Measurements from ENCODE around the gene CBLN1.
A peak's percentile ranks its signal among the peaks of the same experiment; 100 is the strongest.

CBLN1 gene
- 0 reads per million in 2 donors for total RNA-seq

DNA sequence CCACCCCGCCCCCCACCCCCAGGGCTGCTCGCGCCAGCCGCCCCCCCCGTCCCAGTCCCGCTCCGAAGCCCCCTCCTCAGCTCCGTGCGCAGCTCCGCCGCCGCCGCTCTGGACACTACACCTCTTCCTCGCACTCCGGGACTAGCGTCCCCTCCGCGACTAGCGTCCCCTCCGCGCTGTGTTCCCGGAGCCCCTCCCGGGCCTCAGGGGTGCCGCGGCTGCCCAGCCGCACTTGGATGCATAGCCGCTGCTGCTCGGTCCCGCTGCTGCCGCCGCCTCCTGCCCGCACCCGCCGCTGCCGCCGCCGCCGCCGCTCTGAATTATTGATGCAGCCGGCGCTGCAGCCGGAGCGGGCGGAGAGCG is at the start of gene CBLN1:
Gene CBLN1, minus strand, starts transcription at position 359 of the 363 bp plus-strand sequence. CDS start 373 bp downstream, outside the sequence.
- no peak for DNase-seq

DNA sequence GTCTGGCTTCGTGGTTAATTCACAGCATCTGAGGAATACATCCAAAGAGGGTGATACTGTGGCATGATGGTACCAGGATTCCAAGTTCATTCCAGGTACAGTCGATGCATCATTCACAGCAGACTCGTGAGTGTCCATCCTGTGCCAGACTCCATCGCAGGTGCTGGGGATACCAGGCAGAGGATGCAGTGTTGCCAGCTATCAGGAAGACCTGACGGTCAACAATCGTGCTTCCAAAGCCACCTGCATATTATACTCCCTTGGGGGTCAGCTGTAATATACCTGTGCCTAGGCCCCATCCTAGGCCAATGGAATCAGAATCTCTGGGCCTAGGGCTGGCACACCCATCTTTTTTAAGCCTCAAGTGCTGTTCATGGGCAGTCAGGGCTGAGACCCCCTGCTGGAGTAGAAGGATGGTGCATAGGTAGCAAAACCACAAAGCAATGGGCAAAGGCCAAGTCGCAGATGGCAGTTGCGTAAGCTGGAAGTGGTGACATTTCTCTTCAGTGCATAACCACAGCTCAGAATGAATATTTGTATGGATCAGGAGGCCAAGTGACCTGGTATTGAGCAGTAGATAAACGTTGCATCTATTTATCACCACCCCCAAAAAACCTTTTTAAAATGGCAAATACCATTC is 49.0 kb upstream of the CBLN1 start:
- DNase-seq, result no peak

DNA sequence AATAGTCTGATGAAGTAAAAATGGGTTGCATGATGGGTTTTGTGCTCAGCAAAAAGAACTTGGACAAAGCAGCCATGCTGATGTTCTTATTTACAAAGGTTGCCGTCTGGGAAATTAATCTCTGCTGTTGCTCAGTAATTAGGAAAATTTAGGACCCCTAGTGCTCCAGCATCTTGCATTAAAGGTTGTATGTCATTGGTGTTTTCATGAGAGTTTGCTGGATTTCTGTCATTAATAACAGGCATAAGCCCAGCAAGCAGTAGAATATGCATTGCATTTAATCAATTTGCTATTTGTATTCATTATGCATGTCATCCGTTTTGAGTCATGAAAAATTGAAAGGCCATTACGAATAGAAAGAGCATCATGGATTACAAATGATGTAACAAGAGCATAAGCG is 46.7 kb upstream of the CBLN1 start:
- no peak for DNase-seq

DNA sequence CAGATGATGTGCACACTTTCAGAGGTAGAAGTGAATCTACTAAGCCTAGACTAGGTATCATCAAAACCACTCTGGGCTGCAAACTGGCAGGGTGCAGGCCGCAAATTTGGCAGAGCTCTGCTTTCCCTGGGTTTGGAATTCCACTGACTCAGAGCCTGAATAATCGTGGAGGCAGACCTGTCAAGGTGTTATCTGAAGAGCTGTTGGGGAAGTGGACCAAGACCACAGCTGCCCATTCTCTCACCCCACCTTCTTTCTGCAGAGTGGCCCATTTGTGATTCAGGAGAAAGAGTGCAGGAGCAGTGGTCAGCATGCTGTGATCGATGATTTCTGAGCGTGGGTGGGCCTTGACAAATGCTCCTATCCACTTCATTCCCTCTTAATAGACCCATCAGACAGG is 45.8 kb upstream of the CBLN1 start:
- no peak for DNase-seq

DNA sequence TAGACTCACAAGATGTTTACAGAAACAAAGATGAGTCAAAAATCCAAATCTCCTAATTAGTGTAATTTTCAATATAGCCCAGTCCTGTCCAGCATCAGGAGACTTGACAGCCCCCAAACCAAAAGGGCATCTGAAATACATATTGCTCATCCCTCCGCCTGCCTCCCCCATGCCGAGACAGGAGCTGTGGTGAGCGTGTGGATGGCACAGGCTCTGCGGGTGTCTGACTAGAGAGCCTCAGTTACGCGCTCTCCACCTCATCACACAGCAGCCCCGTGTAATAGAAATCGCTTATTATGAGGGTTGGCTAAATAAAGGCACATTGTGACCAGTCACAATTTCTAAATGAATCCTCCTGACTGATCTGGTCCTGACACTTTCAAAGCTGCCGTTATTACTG is 43.1 kb upstream of the CBLN1 start:
- DNase-seq, result no peak

DNA sequence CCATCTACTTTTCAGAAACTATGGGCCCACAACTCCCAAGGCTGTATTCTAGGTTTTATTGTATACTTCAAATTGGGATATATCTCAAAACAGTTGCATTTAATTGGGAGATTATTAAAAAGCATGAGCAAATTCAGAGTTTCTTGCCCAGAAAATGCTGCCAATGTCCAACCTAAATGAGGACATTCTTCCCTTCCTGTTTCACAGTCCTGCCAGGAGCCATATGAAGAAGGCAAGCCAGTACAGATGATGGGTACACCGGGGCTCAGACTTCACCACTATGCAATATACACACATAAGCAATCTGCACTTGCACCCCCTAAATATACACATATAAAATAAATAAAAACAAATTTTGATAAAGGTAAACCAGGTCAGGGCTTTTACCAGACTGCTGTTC is 34.0 kb upstream of the CBLN1 start:
- no peak for DNase-seq

DNA sequence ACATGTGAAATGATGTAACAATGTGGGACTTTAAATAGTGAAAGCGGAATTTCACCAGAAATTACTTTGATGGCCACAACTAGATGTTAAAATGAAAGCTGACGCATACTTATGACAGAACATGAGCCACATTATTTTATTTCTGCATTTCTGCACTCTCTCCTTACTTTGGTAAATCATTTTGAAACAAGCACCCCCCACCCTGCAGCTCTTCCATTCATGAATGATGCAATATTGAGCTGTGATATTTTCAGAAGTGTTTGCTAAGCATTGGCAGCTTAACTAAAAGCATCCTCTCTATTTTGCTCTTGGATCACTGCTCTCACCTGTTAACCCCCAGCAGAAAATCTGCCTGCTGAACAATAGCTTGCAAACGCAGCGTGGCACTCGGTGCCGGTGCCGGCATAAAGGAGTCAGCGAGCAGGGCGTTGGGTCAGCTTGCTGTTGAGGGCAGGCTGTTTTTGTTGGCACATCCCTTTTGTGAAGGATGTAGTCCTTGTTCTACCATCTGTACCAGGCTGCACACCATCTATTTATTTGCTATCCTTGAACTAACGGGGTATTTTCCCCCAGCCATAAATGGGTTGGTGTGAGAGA is 30.8 kb upstream of the CBLN1 start:
- no peak for DNase-seq

DNA sequence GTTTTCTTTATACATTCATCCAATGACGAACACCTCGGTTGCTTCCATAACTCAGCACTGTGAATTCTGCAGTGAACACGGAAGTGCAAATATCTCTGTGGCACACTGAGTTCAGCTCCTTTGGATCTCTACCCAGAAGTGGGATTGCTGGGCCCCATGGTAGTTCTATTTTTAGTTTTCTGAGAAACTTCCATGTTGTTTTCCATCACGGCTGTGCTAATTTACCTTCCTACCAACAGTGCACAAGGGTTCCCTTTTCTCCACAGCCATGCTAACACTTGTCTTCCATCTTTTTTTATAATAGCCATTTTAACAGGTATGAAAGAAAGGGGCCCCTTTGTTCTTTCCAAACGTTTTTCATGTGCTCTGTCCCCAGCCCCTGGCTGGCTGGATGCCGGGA is 30.2 kb upstream of the CBLN1 start:
- no peak for DNase-seq

DNA sequence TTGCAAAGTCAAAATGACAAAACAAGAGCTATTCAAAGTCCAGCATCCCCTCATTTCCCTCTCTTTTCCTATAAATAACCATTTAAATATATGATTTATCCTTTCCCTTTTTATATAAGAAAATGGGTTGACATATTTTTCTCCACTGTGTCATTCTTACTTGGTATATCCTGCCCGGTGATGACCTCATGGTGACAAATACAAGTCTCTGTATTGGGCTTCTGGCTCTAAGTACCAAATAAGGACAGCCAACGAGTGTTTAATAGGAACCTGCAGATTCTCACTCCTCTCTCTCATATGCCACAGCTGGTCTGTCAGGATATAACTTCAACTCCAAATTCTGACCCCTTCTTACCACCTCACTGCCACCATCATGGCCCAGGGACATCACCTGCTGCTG is 25.5 kb upstream of the CBLN1 start:
- no peak for DNase-seq

DNA sequence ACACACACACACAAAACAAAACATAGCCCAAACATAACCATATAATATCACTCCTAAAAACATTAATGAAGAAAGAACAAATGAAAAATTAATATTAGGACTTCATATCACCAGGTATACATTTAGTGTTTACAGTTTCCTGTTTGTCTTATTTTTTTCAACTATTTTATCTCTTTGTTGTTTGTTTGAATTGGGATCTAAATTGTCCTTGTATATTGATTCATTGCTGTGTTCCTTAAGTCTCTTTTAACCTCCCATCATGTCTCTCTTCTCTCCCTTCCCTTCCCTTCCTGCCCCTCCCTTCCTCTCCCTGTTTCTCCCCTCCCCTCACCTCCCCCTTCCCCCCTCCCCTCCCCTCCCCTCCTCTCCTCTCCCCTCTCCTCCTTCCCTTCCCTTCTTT is 23.8 kb upstream of the CBLN1 start:
- no peak for DNase-seq

DNA sequence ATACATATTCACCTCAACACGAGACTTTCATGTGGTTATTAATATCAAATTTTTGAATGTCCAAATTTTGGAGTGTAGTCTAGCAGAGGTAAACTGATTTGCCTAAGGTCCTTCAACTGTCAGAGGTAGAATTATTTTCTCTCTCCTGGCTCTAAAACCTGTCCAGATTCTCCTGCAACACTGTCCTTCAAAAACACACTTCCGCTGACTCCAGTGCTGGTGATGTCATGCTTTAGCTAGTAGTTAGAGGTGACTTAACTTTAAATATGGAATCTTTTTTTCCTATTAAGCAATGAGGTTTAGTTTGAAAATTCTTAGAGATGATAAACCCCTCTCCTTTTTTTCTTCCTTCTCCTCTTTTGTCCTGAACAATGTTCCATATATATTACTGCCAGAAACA is 10.8 kb upstream of the CBLN1 start:
- no peak for DNase-seq

DNA sequence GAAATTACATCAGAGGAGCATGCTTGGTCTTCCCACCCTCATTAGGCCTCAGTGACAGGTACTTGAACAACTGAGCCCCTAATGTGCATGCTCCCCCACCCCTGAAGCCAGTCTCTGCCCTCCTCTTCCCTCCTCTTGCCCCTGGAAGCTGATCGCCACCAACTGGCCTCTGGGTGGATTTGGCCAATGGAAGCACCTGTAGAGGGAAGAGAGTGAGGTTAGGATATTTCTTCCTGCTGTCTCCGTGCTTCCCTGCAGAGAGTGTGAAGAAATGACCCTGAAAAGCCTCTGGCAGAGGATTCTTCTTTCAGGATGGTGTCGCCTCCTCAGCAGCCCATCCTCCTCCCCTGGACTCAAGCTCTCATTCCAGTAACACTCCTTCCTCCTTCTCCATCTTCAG is 5.9 kb upstream of the CBLN1 start:
- no peak for DNase-seq

DNA sequence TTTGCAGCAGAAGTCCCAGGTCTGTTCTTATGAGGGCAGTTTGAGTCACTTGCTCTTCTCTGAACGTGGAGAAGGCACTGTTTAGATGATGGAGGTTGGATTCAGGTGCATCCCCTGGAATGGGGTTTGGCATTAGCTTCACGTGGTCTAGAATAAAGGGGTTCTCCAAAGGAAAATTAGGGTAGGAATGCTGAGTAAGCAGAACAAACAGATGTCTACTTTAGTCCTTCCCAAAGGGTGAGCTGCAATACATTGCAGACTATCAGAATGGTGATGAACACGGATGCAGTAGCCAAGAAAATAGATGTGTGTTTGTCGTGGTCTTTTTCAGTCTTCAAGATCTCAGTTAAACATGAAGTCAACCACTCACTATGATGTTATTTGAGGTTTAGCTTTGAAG is 3.3 kb upstream of the CBLN1 start:
- DNase-seq, result no peak

DNA sequence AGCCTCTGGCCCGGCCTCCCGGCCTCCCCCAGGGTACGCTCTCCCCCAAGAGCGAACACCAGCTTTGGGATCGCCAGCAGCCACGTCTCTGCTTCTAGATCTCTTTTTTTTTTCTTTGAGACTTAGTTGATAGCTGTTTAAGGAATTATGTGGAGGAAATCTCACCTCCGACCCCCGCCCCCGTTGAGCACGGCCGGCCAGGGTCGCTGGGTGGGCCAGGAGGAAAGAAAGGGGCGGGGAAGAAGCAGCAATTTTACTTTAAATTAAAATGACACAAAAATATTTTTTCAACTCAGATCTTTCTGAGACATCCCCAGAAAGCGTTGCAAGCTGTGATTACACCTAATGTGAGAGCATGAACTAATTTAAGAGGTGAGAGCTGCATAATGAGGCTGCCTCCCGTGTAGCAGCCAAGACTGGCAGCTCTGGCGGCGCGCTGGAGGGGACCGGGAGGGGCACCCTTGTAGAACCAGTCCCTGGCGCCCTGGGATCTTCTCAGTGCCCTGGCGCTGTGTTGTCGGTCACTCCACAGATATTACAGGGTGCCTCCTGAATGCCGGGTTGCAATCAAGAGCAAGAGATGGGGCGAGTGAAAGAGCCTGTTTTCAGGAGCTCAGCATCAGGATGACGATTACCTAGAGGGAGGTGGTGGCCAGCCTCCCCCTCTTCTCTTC is 1.9 kb upstream of the CBLN1 start:
- DNase-seq, result no peak

DNA sequence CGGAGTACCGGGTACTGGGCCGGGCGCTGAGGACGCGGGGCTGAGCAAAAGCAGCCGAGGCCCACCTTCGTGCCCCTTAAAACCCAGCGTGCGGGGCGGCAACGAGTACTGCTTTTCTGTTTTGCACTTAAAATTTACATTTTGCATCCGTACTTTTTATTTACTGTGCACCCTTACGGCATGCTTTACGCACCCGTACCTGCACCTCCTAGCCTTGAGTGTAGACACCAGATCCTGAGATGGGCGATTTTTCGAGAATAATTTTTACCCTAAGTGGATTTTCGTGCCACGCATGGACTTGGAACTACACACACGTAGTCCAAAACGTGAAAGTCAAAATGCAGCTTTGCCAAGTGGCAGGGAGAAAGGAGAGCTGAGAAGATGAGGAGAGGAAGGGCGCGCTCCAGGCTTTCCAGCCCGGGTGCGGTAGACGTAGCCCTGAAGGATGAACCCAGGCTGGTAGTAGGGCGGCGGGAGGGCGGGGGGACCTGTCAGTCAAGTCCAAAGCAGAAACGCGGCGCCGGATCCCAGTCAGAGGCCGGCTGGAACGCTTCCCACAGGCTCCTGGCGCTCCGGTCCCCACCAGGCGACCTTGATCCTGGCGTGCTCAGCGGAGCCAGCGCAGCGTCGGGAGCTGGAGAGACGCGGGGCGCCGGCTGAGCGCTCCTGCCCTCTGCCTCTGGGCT is 1.2 kb upstream of the CBLN1 start:
- no peak for DNase-seq

DNA sequence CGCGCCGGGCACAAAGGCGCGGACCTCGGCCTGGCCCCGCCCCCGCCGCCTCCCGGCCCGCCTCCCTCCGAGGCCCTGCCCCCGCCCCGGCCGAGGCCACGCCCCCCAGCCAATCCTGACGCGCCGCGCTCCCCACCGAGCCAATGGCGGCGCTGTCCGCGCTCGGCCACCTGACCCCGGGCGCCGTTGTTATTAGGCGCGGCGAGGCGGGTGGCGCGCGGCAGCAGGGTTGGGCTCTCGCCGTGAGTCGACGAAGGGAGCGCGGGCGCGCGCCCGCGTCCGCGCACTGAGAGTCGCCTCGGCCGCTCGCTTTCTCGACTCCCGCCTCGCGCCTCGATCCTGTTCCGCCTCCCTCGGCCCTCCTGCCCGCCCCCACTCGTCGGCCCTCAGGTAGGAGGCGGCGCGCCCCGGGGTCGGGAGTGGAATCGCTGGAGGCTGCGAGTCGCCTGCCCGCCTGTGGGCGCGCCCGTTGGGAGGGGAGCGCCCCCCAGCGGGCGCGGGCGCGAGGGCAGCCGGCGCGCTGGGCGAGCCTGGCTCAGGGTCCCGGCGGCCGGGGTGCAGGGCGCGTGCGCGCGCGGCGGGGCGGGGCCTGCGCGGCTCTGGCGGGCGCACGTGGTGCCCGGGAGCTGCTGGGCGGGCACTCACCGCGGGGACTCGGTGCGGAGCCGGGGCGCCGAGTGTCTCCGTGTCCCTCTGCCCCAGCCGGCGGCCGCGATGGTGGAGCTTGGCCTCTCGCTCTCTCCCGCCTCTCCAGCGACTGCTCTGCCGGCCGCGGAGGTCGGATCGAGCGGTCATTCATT is 405 bp upstream of the CBLN1 start:
- DNase-seq, result peak in 1 of 5 experiments; percentile 75

DNA sequence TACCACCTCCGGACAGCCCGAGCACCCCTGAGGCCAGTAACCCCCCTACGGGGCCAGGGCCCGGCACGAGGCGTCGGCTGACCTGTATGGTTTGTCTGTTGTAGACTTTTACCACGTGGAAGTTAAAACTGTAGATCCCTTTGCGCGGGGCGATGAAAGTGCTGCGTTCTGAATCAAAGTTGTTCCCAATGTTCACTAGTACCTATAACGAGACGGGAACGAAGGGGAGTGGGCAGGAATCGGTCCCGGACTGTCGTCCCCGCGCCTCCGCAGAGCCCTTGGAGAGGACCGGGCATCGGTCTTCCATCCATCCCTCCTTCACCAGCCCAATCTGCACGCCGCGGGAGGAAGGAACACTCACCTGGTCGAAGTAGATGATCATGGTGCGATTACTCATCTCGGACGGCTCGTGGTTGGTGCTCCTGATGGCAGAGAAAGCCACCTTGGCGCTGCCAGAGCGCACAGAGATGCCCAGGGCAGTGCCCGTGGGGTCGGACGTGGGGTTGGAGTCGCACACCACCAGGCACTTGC is 732 bp downstream of the CBLN1 start:
- DNase-seq, result no peak

DNA sequence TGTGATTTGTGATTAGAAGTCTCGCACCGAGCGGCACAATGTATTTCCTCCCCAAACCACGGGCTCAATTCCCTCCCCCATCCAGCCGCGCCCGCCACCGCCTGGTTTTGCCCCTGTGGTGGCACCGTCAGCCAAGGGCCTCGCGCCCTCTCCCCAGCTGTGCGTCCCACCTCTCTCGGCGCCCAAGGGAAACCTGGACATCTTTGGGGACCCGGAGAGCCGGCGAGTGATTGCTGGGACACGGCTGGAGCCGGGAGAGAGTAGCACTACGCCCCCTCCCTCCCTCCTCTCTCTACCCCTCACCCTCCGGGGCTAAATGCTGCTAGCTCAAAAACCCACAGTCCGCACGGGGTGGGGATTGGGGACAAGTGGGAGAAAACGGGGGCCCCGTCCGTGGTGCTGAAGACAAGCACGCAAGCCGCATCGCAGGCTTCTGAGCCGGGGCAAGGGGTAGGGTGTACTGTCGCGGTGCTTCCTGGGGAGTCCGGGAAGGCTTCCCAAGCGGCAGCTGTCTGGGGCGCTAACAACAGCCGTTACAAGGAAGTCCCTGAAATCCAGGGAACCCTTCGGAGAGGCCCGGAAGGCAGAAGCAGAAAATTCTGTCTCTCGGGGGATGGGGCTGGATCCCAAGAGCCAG is 1.4 kb downstream of the CBLN1 start:
- no peak for DNase-seq

DNA sequence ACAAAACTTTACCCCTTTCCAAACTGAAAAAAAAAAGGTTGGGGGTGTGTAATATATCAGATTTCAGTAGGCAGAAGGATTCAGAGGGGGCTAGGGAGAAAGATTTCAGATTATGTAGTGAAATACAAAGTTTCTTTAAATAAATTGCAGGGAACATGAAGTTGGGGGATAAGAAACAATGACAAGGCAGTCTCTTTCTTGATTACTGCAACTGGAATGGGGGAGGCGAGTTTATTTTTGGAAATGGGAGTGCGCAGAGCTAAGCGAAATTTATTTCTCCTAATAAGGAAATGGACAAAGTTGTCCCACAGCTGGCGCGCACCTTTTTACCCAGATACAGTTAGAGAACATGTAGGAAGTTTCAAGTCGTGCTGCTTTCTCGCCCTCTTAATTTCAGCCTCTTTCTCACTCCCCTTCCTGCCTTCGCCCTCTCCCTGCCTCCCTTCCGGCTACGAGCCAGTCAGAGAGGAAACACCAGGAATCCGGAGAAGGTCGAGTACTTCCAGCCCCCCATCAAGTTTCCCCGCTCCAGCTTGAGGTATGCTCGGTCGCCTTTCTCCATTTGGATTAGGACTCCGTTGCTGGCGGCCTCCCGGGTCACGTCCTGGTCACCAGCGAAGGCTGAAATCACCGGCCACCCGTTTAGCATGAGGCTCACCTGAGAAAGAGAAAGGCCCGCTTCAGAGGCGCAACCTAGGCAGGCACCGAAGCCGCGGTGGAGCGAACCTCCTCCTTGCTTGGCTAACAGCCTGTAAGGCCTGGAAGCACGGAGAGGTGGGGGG is 2.5 kb downstream of the CBLN1 start:
- DNase-seq, result no peak

DNA sequence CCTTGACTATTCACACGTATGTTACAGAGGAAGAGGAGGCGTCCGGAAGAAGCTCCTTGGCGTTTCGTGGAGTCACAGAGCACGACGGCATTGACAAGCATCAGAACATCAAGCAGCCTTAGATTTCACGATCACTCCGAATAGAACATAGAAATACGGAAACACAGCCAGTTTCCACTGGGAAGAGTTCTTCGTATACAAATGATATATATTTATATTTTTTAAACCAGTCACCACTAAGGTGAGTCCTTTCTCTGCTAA is 3.1 kb downstream of the CBLN1 start:
- DNase-seq, result no peak

DNA sequence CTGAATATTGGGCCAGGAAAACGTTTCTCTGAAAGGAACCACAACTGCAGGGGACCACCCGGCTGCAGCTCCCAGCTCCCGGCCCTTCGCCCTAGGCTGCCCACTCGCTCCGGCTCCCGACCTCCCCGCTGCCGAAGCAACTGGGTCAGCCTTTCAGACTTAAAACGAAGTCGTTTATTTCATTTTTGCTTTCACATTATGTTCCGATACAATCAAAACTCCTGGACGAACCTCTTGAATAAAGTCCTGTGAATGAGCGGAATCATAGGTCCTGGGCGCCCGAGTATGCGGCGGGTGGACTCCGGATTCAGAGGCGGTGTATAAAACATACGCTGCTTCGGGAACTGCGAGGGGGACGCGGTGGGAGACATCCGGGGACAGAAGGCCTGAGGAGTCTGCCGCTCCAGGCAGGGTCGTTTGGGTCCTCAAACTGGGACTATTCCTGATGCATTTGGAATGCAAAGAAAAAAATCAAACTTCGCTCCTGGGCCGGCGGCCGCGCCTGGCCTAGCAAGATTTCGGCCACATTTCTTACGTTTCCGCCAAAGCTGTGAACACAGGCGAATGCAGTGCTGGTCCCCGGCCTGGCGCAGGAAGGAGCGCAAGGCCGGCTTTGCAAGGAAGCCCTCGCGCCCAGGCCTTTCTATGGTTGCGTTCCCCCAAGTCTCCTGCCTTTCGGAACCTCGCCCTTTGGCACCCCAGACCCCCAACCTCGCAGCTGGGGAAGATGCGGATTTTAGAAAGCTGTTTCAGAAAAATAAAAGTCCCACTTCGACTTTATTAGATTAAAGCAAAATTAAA is 3.7 kb downstream of the CBLN1 start:
- no peak for DNase-seq
